Measurements from ENCODE around the gene FBXO33. TPM values are rescaled to one million over a fixed set of nuclear protein-coding genes. Genes with fewer than 3 reads are reported as not detected.

Gene FBXO33
- total RNA-seq, 2 experiments from 2014 or later, result 94.6 to 97.4 TPM

- Histone ChIP-seq H3K36me3 (ENCODE audit: insufficient read depth, low read length) (no peaks in the 10 kb centered on the region), H3K27ac (ENCODE audit: low read depth in 1 of 2, low read length in 2 of 2) (no peak overlapping the region), H3K4me1 (ENCODE audit: insufficient read depth, low read length) (peaks cover 19% of the 10 kb centered on the region), H3K9me3 (ENCODE audit: control insufficient read depth in 1 of 2, insufficient read depth in 1 of 2, low read length in 2 of 2) (no peaks in the 10 kb centered on the region), H3K4me3 (ENCODE audit: low read length) (no peak overlapping the region), H3K27me3 (ENCODE audit: control insufficient read depth in 1 of 2, insufficient read depth in 2 of 2, low read length in 2 of 2) (no peaks in the 10 kb centered on the region)
- Mint-ChIP-seq H3K4me1 (ENCODE audit: low read depth) (peaks cover 20% of the 10 kb centered on the region), H3K27ac (no peak overlapping the region), H3K27me3 (no peaks in the 10 kb centered on the region), H3K4me3 (no peak overlapping the region), H3K9me3 (no peaks in the 10 kb centered on the region), H3K36me3 (ENCODE audit: low read depth) (peaks cover 23% of the 10 kb centered on the region)
- TF ChIP-seq CTCF (IDR thresholded peaks at IDR 0.05), result no peak
- ChIA-PET POLR2A (interaction anchor here (0.6 kb wide), 1 partner anchor 35 kb away, joined by 3 read pairs; no protein-coding TSS in a partner anchor), CTCF (interaction anchor here (1.2 kb wide), 1 partner anchor 11 kb away, joined by 3 read pairs; no protein-coding TSS in a partner anchor)
- no peak for DNase-seq
- intact Hi-C loops (cut with DNase I, micrococcal nuclease), result no loop called here
- ATAC-seq (ENCODE audit: poor library complexity), result no peak
Measured at GRCh38 chr14:39435241-39435640, 3.0 kb upstream of the FBXO33 start.

DNA sequence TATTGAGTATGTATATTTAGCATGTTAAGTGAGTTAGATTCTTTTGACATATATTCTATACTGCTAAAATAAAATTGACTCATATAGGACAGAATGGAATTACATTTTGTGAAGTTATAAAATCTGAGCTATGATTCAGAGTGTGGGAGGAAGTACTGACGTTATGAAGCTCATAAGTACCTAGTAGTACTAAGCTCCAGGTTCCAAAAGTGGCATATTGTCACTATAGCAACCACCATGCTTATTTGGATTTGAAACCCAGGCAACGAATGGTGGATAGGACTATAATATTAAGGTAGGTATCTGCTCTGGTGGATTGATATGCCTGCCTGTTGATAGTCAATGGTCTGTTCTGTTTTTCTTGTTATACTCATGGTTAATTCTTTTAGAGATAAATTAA lies 2.2 kb upstream of the FBXO33 start:
- TF ChIP-seq CTCF (IDR thresholded peaks at IDR 0.05), result no peak
- peak in 2 of 14 experiments; percentile 20 to 33 for DNase-seq
- no peak overlapping the region for H3K4me3 ChIP-seq (ENCODE audit: low read length)
- no peaks in the 10 kb centered on the region for H3K36me3 ChIP-seq (ENCODE audit: insufficient read depth, low read length)
- no peaks in the 10 kb centered on the region for H3K27me3 Mint-ChIP-seq
- no peak overlapping the region for H3K4me3 Mint-ChIP-seq
- CTCF ChIA-PET, result no interaction called here
- H3K36me3 Mint-ChIP-seq (ENCODE audit: low read depth), result peaks cover 32% of the 10 kb centered on the region
- ATAC-seq (ENCODE audit: poor library complexity), result no peak
- POLR2A ChIA-PET, result interaction anchor here (0.6 kb wide), 1 partner anchor 167 kb away, joined by 3 read pairs; no protein-coding TSS in a partner anchor
- no peak overlapping the region for H3K27ac Mint-ChIP-seq
- intact Hi-C loops (cut with DNase I, micrococcal nuclease), result loop anchor here in 1 of 2 experiments (5.0 kb wide), 1 partner anchor 257 kb away; the partner anchor contains the start of gene PNN
- H3K4me1 ChIP-seq (ENCODE audit: insufficient read depth, low read length), result peaks cover 26% of the 10 kb centered on the region
- peaks cover 29% of the 10 kb centered on the region for H3K4me1 Mint-ChIP-seq (ENCODE audit: low read depth)
- H3K27ac ChIP-seq (ENCODE audit: low read depth in 1 of 2, low read length in 2 of 2), result no peak overlapping the region
- H3K9me3 Mint-ChIP-seq, result no peaks in the 10 kb centered on the region
- H3K27me3 ChIP-seq (ENCODE audit: control insufficient read depth in 1 of 2, insufficient read depth in 2 of 2, low read length in 2 of 2), result no peaks in the 10 kb centered on the region
- H3K9me3 ChIP-seq (ENCODE audit: control insufficient read depth in 1 of 2, insufficient read depth in 1 of 2, low read length in 2 of 2), result no peaks in the 10 kb centered on the region

- Histone ChIP-seq H3K9me3 (ENCODE audit: control insufficient read depth in 1 of 2, insufficient read depth in 1 of 2, low read length in 2 of 2) (no peaks in the 10 kb centered on the region), H3K4me3 (ENCODE audit: low read length) (peak overlapping the region; percentile 88), H3K27me3 (ENCODE audit: control insufficient read depth in 1 of 2, insufficient read depth in 2 of 2, low read length in 2 of 2) (no peaks in the 10 kb centered on the region), H3K4me1 (ENCODE audit: insufficient read depth, low read length) (peaks cover 26% of the 10 kb centered on the region), H3K36me3 (ENCODE audit: insufficient read depth, low read length) (no peaks in the 10 kb centered on the region), H3K27ac (ENCODE audit: low read depth in 1 of 2, low read length in 2 of 2) (peak overlapping the region in 1 of 2 donors; percentile 88)
- no peaks in the 10 kb centered on the region for H3K27me3 Mint-ChIP-seq
- peaks cover 38% of the 10 kb centered on the region for H3K4me1 Mint-ChIP-seq (ENCODE audit: low read depth)
- DNase-seq, result no peak
- ATAC-seq (ENCODE audit: poor library complexity), result no peak
- no peaks in the 10 kb centered on the region for H3K9me3 Mint-ChIP-seq
- peak overlapping the region; percentile 99 for H3K4me3 Mint-ChIP-seq
- intact Hi-C loops (cut with DNase I, micrococcal nuclease), result loop anchor here (2.0 to 5.0 kb wide), 2 partner anchors 256 to 259 kb away; partner anchors contain the start of gene PNN (in 2 of the 2)
- CTCF ChIA-PET, result no interaction called here
- POLR2A ChIA-PET, result interaction anchor here (2.3 to 4.6 kb wide), 8 partner anchors 13 to 330 kb away, joined by 14 to 99 read pairs (median 38); partner anchors contain the start of genes GEMIN2, PNN, SEC23A and TRAPPC6B
- peaks cover 32% of the 10 kb centered on the region for H3K36me3 Mint-ChIP-seq (ENCODE audit: low read depth)
- no peak for TF ChIP-seq CTCF (IDR thresholded peaks at IDR 0.05)
- H3K27ac Mint-ChIP-seq, result peak overlapping the region; percentile 100
Measured at GRCh38 chr14:39433452-39433813, 1.2 kb upstream of the FBXO33 start.
